H1 (cell line): ENCODE measurements around the gene AGRP.

Source experiments
- BCL11A ChIP-seq, 2 experiments: IDR thresholded peaks; one replicate each; pipeline ENCODE4 v1.6.1; 2011; ENCODE audit warnings: low read depth in 2 of 2, low read length in 2 of 2, mild to moderate bottlenecking in 2 of 2
- GTF2F1 ChIP-seq: IDR thresholded peaks from 2 replicates; pipeline ENCODE4 v1.6.1; 2012; ENCODE audit warnings: low read depth, low read length, improper control_type of control experiment, borderline replicate concordance
- SP2 ChIP-seq: IDR thresholded peaks from 2 replicates; pipeline ENCODE4 v1.6.1; 2012; ENCODE audit warnings: mild to moderate bottlenecking, low read length, inconsistent platforms
- TF ChIP-seq, protein P1 (sequence below), 3 experiments: IDR thresholded peaks; 1 replicate in 2 of 3; 2 replicates in 1 of 3; pipeline versions ENCODE4 v1.5.1 to v1.6.1; 2011; ENCODE audit warnings: low read length in 3 of 3, mild to moderate bottlenecking in 3 of 3, inconsistent platforms in 2 of 3, low read depth in 1 of 3, moderate library complexity in 1 of 3; ENCODE audit not compliant: insufficient read depth in 1 of 3; ENCODE audit errors: control extremely low read depth in 1 of 3

DNA sequence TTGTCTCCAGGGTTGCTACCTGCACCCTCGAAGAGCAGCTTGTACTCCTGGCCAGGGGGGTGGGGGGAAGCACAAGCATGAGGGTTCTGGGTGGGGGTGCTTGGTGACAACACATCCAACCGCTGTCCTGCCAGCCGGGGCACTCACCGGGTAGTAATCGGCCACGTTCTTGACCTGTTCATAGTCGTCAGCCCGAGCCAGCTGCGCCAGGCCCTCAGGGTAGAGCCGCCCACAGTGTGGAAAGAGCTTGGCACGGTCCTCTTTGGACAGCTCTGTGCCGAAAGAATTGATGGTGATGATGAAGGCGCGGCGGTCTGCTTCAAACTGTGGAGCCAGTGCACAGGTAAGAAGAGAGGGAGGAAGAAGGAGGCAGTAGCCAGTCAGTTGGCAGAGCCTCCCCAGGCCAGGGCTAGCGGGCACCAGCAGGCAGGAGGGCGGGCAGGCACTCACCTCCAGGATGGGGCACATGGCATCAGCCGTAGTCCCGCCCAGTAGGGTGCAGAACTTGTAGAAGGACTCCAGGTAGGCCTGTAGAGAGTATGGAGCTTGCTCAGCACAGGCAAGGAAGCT is 44.4 kb downstream of the AGRP start:
- TF ChIP-seq SP2 (no peak), BCL11A (IDR thresholded peaks at IDR 0.05; ENCODE audit: low read depth in 2 of 2, low read length in 2 of 2) (no peak), GTF2F1 (no peak)
- TF ChIP-seq, protein P1, sequence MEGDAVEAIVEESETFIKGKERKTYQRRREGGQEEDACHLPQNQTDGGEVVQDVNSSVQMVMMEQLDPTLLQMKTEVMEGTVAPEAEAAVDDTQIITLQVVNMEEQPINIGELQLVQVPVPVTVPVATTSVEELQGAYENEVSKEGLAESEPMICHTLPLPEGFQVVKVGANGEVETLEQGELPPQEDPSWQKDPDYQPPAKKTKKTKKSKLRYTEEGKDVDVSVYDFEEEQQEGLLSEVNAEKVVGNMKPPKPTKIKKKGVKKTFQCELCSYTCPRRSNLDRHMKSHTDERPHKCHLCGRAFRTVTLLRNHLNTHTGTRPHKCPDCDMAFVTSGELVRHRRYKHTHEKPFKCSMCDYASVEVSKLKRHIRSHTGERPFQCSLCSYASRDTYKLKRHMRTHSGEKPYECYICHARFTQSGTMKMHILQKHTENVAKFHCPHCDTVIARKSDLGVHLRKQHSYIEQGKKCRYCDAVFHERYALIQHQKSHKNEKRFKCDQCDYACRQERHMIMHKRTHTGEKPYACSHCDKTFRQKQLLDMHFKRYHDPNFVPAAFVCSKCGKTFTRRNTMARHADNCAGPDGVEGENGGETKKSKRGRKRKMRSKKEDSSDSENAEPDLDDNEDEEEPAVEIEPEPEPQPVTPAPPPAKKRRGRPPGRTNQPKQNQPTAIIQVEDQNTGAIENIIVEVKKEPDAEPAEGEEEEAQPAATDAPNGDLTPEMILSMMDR (IDR thresholded peaks at IDR 0.05; ENCODE audit: control extremely low read depth in 1 of 3, insufficient read depth in 1 of 3, low read depth in 1 of 3, low read length in 3 of 3) = no peak
